Subcutaneous adipose tissue (tissue), 4 donors: ENCODE results near the gene KIF12. TPM values are rescaled to one million over a fixed set of nuclear protein-coding genes. Genes with fewer than 3 reads are reported as not detected.

ENCODE experiments used
- total RNA-seq, 4 donors: library from RNA; depleted of rRNA; stranded (reverse); fragments of >200 nt; gene quantifications; one replicate each; pipeline ENCODE4 v1.1.0, GENCODE V29; 2016
- TF ChIP-seq, protein P1 (sequence below): fragments of 450-650 bp; IDR thresholded peaks from one replicate; pipeline ENCODE4 v1.5.1; 2016; ENCODE audit warnings: low read depth, mild to moderate bottlenecking, control low read depth, antibody characterized with exemption, moderate library complexity

The KIF12 gene
- total RNA-seq, 4 donors from 2014 or later = not detected

- TF ChIP-seq, protein P1, sequence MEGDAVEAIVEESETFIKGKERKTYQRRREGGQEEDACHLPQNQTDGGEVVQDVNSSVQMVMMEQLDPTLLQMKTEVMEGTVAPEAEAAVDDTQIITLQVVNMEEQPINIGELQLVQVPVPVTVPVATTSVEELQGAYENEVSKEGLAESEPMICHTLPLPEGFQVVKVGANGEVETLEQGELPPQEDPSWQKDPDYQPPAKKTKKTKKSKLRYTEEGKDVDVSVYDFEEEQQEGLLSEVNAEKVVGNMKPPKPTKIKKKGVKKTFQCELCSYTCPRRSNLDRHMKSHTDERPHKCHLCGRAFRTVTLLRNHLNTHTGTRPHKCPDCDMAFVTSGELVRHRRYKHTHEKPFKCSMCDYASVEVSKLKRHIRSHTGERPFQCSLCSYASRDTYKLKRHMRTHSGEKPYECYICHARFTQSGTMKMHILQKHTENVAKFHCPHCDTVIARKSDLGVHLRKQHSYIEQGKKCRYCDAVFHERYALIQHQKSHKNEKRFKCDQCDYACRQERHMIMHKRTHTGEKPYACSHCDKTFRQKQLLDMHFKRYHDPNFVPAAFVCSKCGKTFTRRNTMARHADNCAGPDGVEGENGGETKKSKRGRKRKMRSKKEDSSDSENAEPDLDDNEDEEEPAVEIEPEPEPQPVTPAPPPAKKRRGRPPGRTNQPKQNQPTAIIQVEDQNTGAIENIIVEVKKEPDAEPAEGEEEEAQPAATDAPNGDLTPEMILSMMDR = no peak
These were observed 49.5 kb downstream of the KIF12 start for GRCh38 chr9:114049441-114050225.

GRCh38 chr9:114048533-114049415 is 50.3 kb downstream of the KIF12 start:
- TF ChIP-seq, protein P1 = no peak

- TF ChIP-seq, protein P1 = no peak
These were observed 51.4 kb downstream of the KIF12 start for GRCh38 chr9:114047717-114048116.

GRCh38 chr9:114046875-114047274 is 52.2 kb downstream of the KIF12 start:
- TF ChIP-seq, protein P1 = no peak

DNA sequence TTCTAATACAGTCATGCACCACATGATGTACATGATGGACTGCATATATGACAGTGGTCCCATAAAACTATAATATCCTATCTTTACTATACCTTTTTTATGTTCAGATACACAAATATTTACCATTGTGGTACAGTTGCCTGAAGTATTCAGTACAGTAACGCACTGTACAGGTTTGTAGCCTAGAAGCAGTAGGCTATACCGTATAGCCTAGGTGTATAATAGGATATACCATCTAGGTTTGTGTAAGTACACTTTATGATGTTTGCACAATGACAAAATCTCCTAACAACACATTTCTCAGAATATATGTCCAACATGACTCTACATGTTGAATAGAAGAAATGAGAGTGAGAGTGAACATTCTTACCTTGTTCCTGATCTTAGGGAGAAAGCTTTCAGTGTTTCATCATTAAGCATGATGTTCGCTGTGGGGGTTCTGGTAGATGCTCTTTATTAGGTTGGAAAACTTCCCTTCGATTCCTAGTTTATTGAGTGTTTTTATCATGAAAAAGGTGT is 52.8 kb downstream of the KIF12 start:
- TF ChIP-seq, protein P1 = no peak

Other genes with a start within 250 kb of the KIF12 start
- gene ZNF618, start 223.0 kb downstream of the KIF12 start, total RNA-seq = 1 to 10 TPM; 3.7 to 7.7 (median 4.4) TPM
- gene AMBP, start 21.0 kb downstream of the KIF12 start, total RNA-seq = not detected
- gene COL27A1, start 56.2 kb upstream of the KIF12 start, total RNA-seq = 1 to 10 TPM; 1.0 to 7.7 (median 4.4) TPM
- gene ORM1, start 223.8 kb upstream of the KIF12 start, total RNA-seq = 1 to 10 TPM in 1 of 4 donors, not detected in 3; 6.6 TPM
- 1 to 10 TPM in 1 of 4 donors, not detected in 3; 2.4 TPM for gene ORM2, start 230.6 kb upstream of the KIF12 start, total RNA-seq